HG03457 (cell line): ENCODE data around the gene GALNT16.

Experiments
- ATAC-seq: cut with Tn5 transposase; IDR thresholded peaks from one replicate; pipeline ENCODE4 v1.9.1; 2021; ENCODE audit warnings: moderate number of reproducible peaks; ENCODE audit not compliant: unreplicated experiment

Gene GALNT16

DNA sequence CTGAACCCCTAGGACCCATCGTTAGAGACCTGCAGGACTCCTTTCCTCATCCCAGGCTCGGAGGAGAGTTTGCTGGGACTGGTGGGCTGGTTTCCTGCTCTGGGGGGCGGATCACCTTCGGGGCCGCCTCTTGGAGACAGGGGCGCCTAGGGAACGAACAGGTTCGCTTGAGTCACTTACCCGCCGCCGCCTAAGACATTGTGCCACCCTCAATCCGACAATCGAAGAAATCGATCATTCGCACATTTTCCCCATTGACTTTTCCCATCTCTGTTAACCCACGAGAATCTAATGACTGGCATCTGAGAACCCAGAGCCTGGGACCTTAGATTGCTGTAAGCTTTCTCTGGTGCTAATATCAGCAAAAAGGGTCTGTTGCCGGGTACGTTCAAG lies 138.9 kb downstream of the GALNT16 start:
- ATAC-seq = no peak

DNA sequence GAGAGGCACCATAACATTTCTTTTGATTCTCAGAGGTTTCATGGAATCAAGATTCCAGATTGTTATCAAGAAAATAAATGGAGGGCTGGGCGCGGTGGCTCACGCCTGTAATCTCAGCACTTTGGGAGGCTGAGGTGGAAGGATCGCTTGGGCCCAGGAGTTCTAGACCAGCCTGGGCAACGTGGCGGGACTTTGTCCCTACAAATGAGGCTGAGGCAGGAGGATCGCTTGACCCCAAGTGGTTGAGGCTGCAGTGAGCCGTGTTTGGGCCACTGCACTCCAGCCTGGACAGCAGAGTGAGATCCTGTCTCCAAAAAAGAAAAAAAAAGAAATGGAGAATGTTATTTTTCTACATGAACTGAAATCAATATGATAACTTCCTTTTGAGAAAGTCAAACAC lies 139.8 kb downstream of the GALNT16 start:
- no peak for ATAC-seq

DNA sequence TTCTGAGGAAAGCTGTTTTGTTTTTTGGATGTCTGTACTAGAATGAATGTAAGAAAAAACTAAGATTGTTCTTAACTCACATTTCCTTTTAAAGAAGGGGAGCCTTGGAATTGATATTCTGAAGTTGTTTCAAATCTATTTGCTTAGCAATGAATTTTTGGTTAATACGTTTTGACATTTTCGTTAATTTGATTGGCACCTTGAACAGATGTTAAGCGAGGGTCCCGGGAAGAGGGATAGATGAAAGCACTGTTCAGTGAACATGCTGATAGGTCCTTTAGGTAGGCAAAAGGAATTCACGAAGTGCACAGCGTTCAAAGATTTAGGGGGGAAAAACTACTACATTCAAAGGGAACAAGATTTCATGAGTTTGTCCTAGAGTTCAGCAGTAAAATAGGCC lies 140.2 kb downstream of the GALNT16 start:
- ATAC-seq = no peak

DNA sequence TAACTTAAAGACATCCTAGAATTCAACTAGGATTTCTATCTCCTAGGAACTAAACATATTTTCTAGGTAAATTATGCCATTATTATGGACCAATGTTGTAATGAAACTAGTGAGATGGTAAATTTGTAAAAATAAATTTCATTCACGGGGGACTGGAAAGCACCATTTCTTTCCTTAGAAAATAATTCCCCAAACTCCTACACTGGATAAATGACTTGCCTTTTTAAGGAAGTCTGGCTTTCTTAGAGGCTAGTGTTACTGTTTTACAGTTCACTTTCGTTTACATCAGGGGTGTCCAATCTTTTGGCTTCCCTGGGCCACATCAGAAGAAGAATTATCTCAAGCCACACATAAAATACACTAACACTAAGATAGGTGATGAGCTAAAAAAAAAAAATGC lies 141.9 kb downstream of the GALNT16 start:
- no peak for ATAC-seq

DNA sequence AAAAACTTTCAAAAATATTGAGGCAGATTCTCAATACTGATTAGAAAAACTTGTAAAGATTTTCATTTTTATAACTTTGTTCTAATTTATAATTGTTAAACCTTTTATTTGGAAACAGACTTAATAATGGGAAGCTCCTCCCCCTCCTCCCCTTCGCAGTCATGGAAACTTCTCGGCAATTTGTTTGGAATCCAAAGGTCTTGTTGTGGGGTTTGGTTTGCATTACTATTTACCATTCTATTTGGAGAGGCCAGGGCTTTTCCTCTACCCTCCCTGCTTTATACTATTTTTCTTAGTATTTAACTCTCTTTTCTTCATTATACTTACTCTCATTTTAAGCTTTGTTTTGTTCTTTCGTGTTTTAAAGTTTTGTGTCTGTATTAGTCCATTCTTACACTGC lies 144.5 kb downstream of the GALNT16 start:
- ATAC-seq = no peak

DNA sequence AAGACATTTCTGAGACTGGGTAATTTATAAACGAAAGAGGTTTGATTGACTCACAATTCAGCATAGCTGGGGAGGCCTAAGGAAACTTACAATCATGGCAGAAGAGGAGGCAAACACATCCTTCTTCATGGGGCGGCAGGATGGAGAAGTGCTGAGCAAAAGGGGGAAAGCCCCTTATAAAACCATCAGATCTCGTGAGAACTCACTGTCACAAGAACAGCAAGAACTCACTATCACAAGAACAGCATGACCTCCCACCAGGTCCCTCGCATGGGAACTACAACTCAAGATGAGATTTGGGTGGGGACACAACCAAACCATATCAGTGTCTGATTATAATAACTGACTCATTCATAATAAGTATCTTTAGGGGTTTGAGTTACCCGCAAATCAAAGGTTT lies 144.9 kb downstream of the GALNT16 start:
- ATAC-seq = no peak

DNA sequence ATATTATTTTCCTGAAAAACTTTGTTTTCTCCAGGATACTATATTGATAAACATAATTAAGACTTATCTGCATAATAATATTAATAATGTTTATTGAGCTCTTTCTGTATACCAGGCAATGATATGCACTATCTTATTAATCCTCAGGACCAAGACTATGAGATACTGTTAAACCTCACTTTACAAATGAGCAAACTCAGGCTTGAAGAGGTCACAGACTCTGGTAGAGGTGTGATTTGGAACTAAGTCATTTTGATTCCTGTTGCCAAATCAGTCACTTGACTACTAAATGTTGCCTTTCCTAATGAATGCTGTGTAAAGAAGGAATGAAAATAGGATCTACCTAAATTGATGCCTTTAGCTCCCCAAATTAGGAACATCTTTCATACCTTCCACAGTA lies 145.8 kb downstream of the GALNT16 start:
- ATAC-seq = no peak
